GM18951 (cell line): ENCODE measurements around the gene COLEC12.

Source experiments
- POLR2A ChIP-seq: IDR thresholded peaks from 4 replicates; pipeline ENCODE4 v1.6.1; 2011; ENCODE audit warnings: mild to moderate bottlenecking; ENCODE audit not compliant: insufficient read length, insufficient read depth; ENCODE audit errors: extremely low read depth
- in situ Hi-C: fragments of 300-500 bp; cut with MboI; formaldehyde crosslinking; loops from one replicate; pipeline ENCODE4 v1.12.0; 2022; ENCODE audit warnings: low sequenced_read_pairs, mixed read lengths, inconsistent platforms; ENCODE audit not compliant: unreplicated experiment

Gene COLEC12

DNA sequence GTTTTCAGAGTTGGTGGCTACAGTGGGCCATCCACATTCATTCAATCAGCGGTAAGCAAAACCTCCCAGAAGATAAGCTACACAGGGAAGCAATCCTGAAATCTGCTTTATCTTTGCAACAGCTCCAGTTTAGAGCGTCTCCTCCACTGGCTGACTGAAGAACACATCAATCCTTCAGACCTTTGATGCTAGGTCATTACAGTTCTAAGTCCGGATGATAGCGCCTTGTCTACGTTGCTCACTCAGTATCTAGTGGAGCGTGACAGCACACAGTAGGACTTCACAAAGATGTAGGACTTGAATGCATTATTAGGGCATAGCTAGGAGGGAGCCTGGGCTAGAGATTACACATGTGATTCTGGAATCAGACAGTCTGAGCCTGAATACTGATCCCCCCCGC is 5.0 kb downstream of the COLEC12 start:
- in situ Hi-C loops = no loop called here
- TF ChIP-seq POLR2A = no peak

DNA sequence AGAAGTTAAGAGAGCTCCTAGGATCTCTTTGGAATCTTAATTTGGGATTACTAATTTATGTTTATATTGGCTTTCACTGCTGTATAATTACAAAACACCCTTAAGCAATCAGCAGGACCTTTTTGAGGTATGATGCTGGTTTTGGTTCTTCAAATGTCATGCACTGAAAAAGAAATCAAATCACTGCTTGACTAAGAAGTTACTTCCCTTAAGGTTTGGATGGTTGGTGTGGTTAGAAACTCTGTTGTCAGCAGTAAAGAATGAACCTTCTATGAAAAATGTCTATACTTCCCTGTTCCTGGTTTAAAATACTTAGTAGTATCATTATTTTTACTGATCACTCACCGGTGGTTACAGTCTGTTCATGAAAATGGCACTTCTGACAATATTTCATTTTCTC is 5.5 kb downstream of the COLEC12 start:
- no peak for TF ChIP-seq POLR2A

DNA sequence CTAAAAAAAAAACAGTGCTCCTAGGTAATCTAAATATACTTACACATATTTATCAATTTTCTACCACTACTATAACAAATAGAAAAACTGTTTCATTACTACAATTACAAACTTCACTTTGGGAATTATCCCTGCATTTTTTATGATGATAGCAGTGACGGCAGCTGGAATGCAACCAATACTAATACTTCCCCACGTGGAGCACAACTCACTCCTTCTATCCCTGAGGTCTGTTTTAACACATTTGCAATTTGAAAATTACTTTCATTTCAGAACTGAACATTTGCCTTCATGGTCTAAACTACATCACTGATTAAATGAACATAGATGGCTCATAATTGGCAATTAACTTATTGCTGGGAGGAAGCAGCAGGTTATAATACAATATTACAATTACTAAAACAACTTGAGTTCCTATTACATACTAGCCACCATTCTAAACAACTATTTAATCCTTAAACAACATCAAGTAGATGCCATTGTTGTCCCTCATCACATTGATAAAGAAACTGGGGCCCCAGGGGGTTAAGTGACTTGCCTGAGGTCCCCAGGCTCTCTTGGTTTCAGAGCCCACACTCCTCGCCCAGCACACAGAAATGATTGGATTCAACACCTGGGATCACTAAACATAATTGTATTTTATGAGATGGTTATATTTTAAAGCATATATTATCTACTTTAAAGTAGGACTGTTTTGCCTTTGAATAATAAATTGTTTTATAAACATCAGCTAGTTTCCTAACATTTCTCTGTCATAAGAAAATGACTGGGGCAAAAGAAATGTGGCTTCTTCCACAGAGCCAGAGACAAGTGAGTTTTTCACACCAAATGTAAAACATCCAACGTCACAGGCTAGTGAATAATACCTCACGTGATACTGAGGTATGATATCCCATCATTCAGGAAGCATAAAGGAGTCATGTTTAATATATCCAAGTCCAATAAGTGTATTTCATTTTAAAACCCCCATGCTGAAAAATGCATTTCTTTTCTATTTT is 6.2 kb downstream of the COLEC12 start:
- in situ Hi-C loops = no loop called here

More for the DNA sequence above, 5.5 kb downstream of the COLEC12 start:
- in situ Hi-C loops = no loop called here

GRCh38 chr18:492451-492850 is 8.1 kb downstream of the COLEC12 start:
- TF ChIP-seq POLR2A = no peak
- in situ Hi-C loops = no loop called here

More for the DNA sequence above, 6.2 kb downstream of the COLEC12 start:
- TF ChIP-seq POLR2A = no peak

DNA sequence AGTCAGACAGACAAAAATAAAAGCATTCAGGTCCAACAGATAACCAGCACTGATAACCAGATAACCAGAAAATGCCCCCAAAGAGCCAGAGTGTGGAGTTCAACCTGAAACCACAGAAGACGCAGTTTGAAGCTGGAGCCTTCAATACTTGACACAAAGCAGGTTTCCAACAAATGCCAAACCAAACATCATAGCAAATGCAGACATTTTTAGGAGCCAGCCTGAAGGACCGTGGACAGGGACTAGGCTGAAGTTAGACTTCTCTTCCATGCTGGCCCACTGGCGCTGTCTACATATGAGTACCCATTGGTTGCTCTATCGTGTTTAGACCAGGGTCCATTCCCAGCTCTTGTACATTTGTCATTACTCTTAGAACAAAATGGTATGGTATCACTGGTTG is 9.9 kb downstream of the COLEC12 start:
- in situ Hi-C loops = no loop called here
- TF ChIP-seq POLR2A = no peak

GRCh38 chr18:490024-490366 is 10.5 kb downstream of the COLEC12 start:
- TF ChIP-seq POLR2A = no peak
- in situ Hi-C loops = no loop called here

- TF ChIP-seq POLR2A = no peak
- in situ Hi-C loops = no loop called here
Observed at GRCh38 chr18:489244-490023, 11.1 kb downstream of the COLEC12 start.

DNA sequence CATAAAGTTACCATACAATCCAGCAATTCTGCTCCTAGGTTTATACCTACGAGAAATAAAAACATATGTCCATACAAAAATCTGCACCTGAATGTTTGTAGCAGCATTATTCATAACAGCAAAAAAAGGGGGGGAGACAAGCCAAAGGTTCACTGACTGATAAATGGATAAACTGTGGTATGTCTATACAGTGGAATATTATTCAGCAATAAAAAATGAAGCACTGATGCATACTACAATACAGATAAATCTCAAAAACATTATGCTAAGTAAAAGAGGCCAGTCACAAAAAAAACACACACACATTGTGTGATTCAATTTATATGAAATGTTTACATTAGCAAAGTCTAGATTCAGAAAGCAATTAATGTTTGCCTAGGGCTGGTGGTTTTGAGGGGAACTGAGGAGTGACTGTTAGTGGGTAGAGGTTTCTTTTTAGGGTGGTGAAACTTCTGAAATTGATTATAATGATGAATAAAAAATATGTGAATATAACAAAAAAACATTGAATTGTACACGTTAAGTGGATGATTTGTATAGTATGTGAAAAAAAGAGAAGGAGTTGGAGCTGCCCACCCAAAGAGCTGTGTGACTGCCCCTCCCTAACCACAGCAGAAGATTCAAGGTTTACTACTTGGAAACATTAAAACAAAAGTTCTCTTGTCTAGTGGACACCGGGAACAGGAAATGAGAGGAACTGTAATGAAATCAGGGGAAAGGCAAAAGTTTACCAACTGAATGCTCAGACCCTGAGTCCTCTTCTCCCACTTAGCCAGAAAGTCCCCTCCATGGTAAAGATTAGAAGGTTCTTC is 13.4 kb downstream of the COLEC12 start:
- TF ChIP-seq POLR2A = no peak
- in situ Hi-C loops = no loop called here

- no peak for TF ChIP-seq POLR2A
- in situ Hi-C loops = no loop called here
Observed at GRCh38 chr18:484749-485464, 15.6 kb downstream of the COLEC12 start.

DNA sequence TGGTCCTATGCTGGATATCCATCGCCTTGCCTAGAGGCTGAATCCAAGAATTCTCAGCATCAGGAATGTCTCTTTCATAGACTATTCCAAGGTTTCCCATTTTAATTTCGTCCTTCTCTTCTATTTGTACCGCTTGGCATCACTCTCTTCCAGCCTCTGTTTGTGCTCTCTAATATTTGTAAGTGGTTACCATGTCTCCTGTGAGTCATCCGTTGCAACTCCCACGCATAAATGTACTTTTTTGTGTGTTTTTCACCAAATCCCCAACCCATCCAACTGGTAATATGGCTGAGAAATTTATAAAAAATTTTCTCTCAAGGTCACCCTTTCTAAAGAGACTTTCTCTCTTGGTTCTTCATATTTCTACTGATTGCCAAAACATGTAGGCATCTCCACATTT is 21.8 kb downstream of the COLEC12 start:
- in situ Hi-C loops = no loop called here
- no peak for TF ChIP-seq POLR2A

DNA sequence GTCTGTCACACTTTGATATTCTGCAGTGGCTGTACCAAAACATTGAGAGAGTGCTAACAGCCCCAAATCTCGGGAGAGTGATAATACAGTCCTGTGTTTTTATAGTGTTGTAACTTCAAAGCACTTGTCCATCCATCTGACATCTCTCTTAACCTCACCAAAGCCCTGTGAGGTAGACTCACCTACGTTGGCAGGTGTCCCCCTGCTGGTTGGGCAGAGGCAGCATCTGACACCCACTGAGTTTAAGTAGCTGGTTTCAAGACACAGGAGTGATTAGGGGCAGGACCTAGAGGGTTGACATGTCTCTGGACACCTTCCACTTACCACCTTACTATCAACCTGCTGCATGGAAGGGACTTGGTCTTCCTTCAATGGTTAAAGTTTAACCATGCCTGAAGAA is 22.9 kb downstream of the COLEC12 start:
- no peak for TF ChIP-seq POLR2A
- in situ Hi-C loops = no loop called here

- in situ Hi-C loops = no loop called here
- TF ChIP-seq POLR2A = no peak
Observed at GRCh38 chr18:476251-476664, 24.2 kb downstream of the COLEC12 start.
